K562 (cell line): ENCODE data around the gene ATF5. TPM values are rescaled to one million over a fixed set of nuclear protein-coding genes. Genes with fewer than 3 reads are reported as not detected.

Experiments
- ATAC-seq: fragments of 200-7000 bp; cut with Tn5 transposase; 3 replicates; pipeline ENCODE4 v1.9.1; 2020; ENCODE audit warnings: moderate library complexity
- BruUV-seq: library from RNA; stranded (reverse); fragments of 400-500 nt; replicated peaks from 2 replicates; lab custom pipeline; 2021; lab: Mats Ljungman, UMichigan
- CTCF ChIA-PET: fragments of 300-600 bp; formaldehyde crosslinking; extraction: SDS; loops from one replicate; lab custom pipeline; 2021; ENCODE audit warnings: low intra/inter-chr PET ratio; lab: Yijun Ruan, JAX
- POLR2A ChIA-PET: fragments of 300-600, 350-650 bp; sonication (Branson Sonifier 250); formaldehyde crosslinking; extraction: SDS; loops from one replicate; lab custom pipeline; 2021; ENCODE audit warnings: antibody characterized with exemption, inconsistent platforms; lab: Yijun Ruan, JAX
- DNase-seq, 4 experiments: peaks; one replicate each; pipeline versions ENCODE4 v3.0.0 to v3.0.0-alpha.2; 2011 to 2018; ENCODE audit warnings: low spot score in 3 of 4, mixed read lengths in 3 of 4; ENCODE audit errors: extremely low read depth in 1 of 4
- FAIRE-seq: peaks from 2 replicates; lab custom pipeline; 2011; peaks lifted over from hg19 to GRCh38; lab: Jason Lieb, UNC
- H2AFZ ChIP-seq: 2 replicates; pipeline ENCODE4 v1.6.0; 2011; ENCODE audit warnings: low read depth, low read length, control low read depth, inconsistent platforms
- H3K27ac ChIP-seq: fragments of 200-600 bp; 3 replicates; pipeline ENCODE4 v1.8.0; 2011; ENCODE audit warnings: low read depth, mild to moderate bottlenecking, control low read depth, inconsistent platforms, low read length, moderate library complexity, mixed read lengths; ENCODE audit errors: extremely low read depth
- H3K27me3 ChIP-seq, 2 experiments: fragments of 300-600 bp in 1 of 2; 2 replicates in 1 of 2; 3 replicates in 1 of 2; pipeline versions ENCODE4 v1.6.0 to v1.8.0; 2011; ENCODE audit warnings: inconsistent platforms in 2 of 2, low read length in 2 of 2, mild to moderate bottlenecking in 1 of 2, mixed read lengths in 1 of 2, moderate library complexity in 1 of 2; ENCODE audit not compliant: control insufficient read depth in 2 of 2, insufficient read depth in 2 of 2
- H3K36me3 ChIP-seq: fragments of 300-600 bp; 3 replicates; pipeline ENCODE4 v1.8.0; 2011; ENCODE audit warnings: mild to moderate bottlenecking, low read length, inconsistent platforms; ENCODE audit not compliant: control insufficient read depth, insufficient read depth
- H3K4me1 ChIP-seq, 2 experiments: fragments of 200-600 bp in 1 of 2; replicated peaks in 1 of 2; 2 replicates in 1 of 2; 3 replicates in 1 of 2; pipeline versions ENCODE4 v1.5.1 to v1.8.0; 2011; ENCODE audit warnings: inconsistent platforms in 2 of 2, low read length in 2 of 2, mild to moderate bottlenecking in 1 of 2, mixed read lengths in 1 of 2, moderate library complexity in 1 of 2; ENCODE audit not compliant: control insufficient read depth in 2 of 2, insufficient read depth in 2 of 2
- H3K4me2 ChIP-seq: 2 replicates; pipeline ENCODE4 v1.6.1; 2011; ENCODE audit warnings: low read length, control low read depth, inconsistent platforms, mixed read lengths; ENCODE audit not compliant: insufficient read depth
- H3K4me3 ChIP-seq: fragments of 200-600 bp; sonication (generic), shearing (Covaris generic); 2 replicates; pipeline ENCODE4 v1.5.1; 2016; ENCODE audit warnings: control low read depth, inconsistent platforms
- H3K79me2 ChIP-seq: fragments of 200-600 bp; 3 replicates; pipeline ENCODE4 v1.8.0; 2011; ENCODE audit warnings: low read length, inconsistent platforms; ENCODE audit not compliant: control insufficient read depth, insufficient read depth
- H3K9ac ChIP-seq, 2 experiments: 2 replicates each; pipeline versions ENCODE4 v1.6.0 to v1.6.1; 2011; ENCODE audit warnings: low read depth in 2 of 2, low read length in 2 of 2, control low read depth in 1 of 2, inconsistent platforms in 1 of 2, mild to moderate bottlenecking in 1 of 2, mixed read lengths in 1 of 2; ENCODE audit not compliant: insufficient read depth in 1 of 2
- H3K9me1 ChIP-seq: one replicate; pipeline ENCODE4 v1.6.0; 2011; ENCODE audit warnings: inconsistent platforms, mild to moderate bottlenecking, low read length, moderate library complexity; ENCODE audit not compliant: control insufficient read depth, insufficient read depth
- H3K9me3 ChIP-seq: replicated peaks from 2 replicates; pipeline ENCODE4 v1.5.1; 2011; ENCODE audit warnings: low read depth, low read length, inconsistent platforms; ENCODE audit not compliant: control insufficient read depth, insufficient read depth
- H4K20me1 ChIP-seq: replicated peaks from 2 replicates; pipeline ENCODE4 v1.6.1; 2011; ENCODE audit warnings: low read length, inconsistent platforms, mixed read lengths; ENCODE audit not compliant: control insufficient read depth, insufficient read depth
- CTCF ChIP-seq, 3 experiments: IDR thresholded peaks in 2 of 3; conservative IDR thresholded peaks in 1 of 3; 2 replicates each; pipeline ENCODE4 v1.5.1; 2011 to 2012; ENCODE audit warnings: low read length in 3 of 3, mild to moderate bottlenecking in 3 of 3, control low read depth in 2 of 3, improper control_type of control experiment in 1 of 3, inconsistent platforms in 1 of 3, low read depth in 1 of 3, mixed read lengths in 1 of 3, moderate library complexity in 1 of 3; ENCODE audit not compliant: insufficient read depth in 2 of 3
- LCOR ChIP-seq: sonication (generic); formaldehyde crosslinking; IDR thresholded peaks from 2 replicates; pipeline ENCODE4 v1.8.0; 2022; ENCODE audit warnings: mild to moderate bottlenecking, missing genetic modification reagents
- SREBF1 ChIP-seq: fragments of 150-350 bp; IDR thresholded peaks from 2 replicates; pipeline ENCODE4 v1.6.1; 2014; ENCODE audit warnings: antibody characterized with exemption, low read depth, low read length, borderline replicate concordance
- ZBTB33 ChIP-seq: sonication (generic); formaldehyde crosslinking; IDR thresholded peaks from 2 replicates; pipeline ENCODE4 v1.8.1; 2023; ENCODE audit warnings: mild to moderate bottlenecking, missing genetic modification reagents
- WGBS: fragments of 100-300 bp; shearing (Covaris generic); methylation state at CpG from one replicate; pipeline ENCODE4 v1.1.6; 2016; ENCODE audit warnings: low coverage, mixed read lengths; ENCODE audit not compliant: insufficient coverage; ENCODE audit errors: missing lambda C conversion rate; 5-methylcytosine and 5-hydroxymethylcytosine counted together
- in situ Hi-C: fragments of 300-500 bp; cut with MboI; formaldehyde crosslinking; loops from 4 replicates; pipeline ENCODE4 v1.15.0; 2018; ENCODE audit warnings: inconsistent platforms, mixed read lengths
- intact Hi-C: fragments of 100-400 bp; cut with micrococcal nuclease; formaldehyde crosslinking; loops from 2 replicates; pipeline ENCODE4 v1.14.2; 2022
- polyA plus RNA-seq, 8 experiments: library from polyadenylated mRNA; depleted of rRNA in 4 of 8; stranded (reverse) in 5 of 8; unstranded in 3 of 8; fragments of >200 nt; fragmentation: Nextera tagmentation in 2 of 8; fragmentation: Illumina TruSeq in 1 of 8; extraction: Ambion mirVana in 2 of 8; extraction: Trizol in 1 of 8; gene quantifications; 2 replicates each; pipeline versions ENCODE4 v1.2.1 to v1.2.3, GENCODE V29; 2011 to 2014; ENCODE audit warnings: inconsistent platforms in 1 of 8, missing spikeins in 1 of 8
- total RNA-seq, 7 experiments: library from RNA; depleted of rRNA in 6 of 7; stranded (reverse); fragments of >200 nt in 6 of 7; fragmentation: Illumina TruSeq in 2 of 7; extraction: Trizol in 2 of 7; gene quantifications; 2 replicates each; pipeline versions ENCODE4 v1.2.1 to v1.2.3, GENCODE V29; 2011 to 2021; ENCODE audit warnings: low replicate concordance in 1 of 7

The ATF5 gene
- total and polyA plus RNA-seq, 9 of the 15 experiments (the other 6 are each of a cell fraction or from before 2014, with no cell fraction given) = 3.0 to 57.6 (median 11.1) TPM

- FAIRE-seq (no peak), DNase-seq (no peak), ATAC-seq (no peak)
- H3K79me2 ChIP-seq = peaks cover 87% of the 10 kb centered on the region
- no peaks in the 10 kb centered on the region for H3K9me3 ChIP-seq
- H2AFZ ChIP-seq = no peak overlapping the region
- CTCF ChIA-PET = no interaction called here
- H3K4me3 ChIP-seq = no peak overlapping the region
- no peak overlapping the region for H3K27ac ChIP-seq
- no peaks in the 10 kb centered on the region for H3K27me3 ChIP-seq
- 88% methylated on average over 21 of the region's 21 CpGs for WGBS
- no TSS peak for BruUV-seq
- peaks cover 0 to 22% of the 10 kb centered on the region in 2 experiments; a peak in 2 of 5 replicates for H3K4me1 ChIP-seq
- H4K20me1 ChIP-seq = peaks cover 58% of the 10 kb centered on the region
- no peak for TF ChIP-seq SREBF1
- no peak for TF ChIP-seq LCOR
- TF ChIP-seq ZBTB33 (CRISPR knock-in tag) = peak; percentile 77
- peak in 2 of 3 experiments; percentile 18 to 26; a peak in 2 of 6 replicates for TF ChIP-seq CTCF (IDR thresholded peaks at IDR 0.05 in 2 of 3, conservative IDR thresholded peaks at IDR 0.05 in 1 of 3; ENCODE audit: insufficient read depth in 2 of 3, low read depth in 1 of 3, low read length in 3 of 3)
- peak overlapping the region in 1 of 2 experiments; percentile 43; a peak in 1 of 4 replicates for H3K9ac ChIP-seq
- H3K4me2 ChIP-seq = no peak overlapping the region
- H3K36me3 ChIP-seq = peaks cover 90% of the 10 kb centered on the region; the same call in 2 of the 3 replicates
- POLR2A ChIA-PET = interaction anchor here (0.9 to 13.2 kb wide), 5 partner anchors 12 to 48 kb away, joined by 3 to 105 read pairs (median 3); partner anchors contain the start of genes ATF5 and NUP62
- H3K9me1 ChIP-seq = no peaks in the 10 kb centered on the region
- in situ Hi-C loops = no loop called here
- intact Hi-C loops = no loop called here
Observed at GRCh38 chr19:49916839-49917733, 11.9 kb upstream of the ATF5 start.
